A549 (cell line): ENCODE results near the gene ABI3BP.

Source experiments
- POLR2A ChIP-seq: IDR thresholded peaks from 2 replicates; pipeline ENCODE4 v1.6.1; 2012; ENCODE audit warnings: mild to moderate bottlenecking, low read length
- ZFP36 ChIP-seq: fragments of 450-650 bp; IDR thresholded peaks from 2 replicates; pipeline ENCODE4 v1.6.1; 2014; ENCODE audit warnings: borderline replicate concordance; ENCODE audit not compliant: partially characterized antibody
- TF ChIP-seq, protein P1 (sequence below): fragments of >200 bp; sonication (Bioruptor Twin); formaldehyde crosslinking; IDR thresholded peaks from 3 replicates; pipeline ENCODE4 v1.5.1; 2016

DNA sequence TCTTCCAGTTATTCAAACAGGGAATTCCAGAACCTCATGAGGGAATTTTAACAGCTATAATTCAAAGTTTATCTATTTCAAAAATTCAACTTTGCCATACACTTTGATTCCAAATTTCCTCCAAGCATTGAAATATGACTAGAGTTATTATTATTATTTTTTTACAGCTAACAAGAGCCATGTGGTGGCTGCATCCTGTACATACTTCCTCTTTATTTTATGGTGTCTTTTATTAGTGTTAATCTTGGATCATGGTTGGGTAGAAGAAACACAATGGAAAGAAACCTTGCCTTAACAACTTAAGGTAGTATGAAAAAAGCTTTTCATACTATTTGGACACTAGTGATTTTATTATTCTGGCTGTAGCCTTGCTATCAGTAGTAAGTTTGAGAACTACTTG lies 231.3 kb downstream of the ABI3BP start:
- no peak for TF ChIP-seq ZFP36
- no peak for TF ChIP-seq POLR2A
- TF ChIP-seq, protein P1, sequence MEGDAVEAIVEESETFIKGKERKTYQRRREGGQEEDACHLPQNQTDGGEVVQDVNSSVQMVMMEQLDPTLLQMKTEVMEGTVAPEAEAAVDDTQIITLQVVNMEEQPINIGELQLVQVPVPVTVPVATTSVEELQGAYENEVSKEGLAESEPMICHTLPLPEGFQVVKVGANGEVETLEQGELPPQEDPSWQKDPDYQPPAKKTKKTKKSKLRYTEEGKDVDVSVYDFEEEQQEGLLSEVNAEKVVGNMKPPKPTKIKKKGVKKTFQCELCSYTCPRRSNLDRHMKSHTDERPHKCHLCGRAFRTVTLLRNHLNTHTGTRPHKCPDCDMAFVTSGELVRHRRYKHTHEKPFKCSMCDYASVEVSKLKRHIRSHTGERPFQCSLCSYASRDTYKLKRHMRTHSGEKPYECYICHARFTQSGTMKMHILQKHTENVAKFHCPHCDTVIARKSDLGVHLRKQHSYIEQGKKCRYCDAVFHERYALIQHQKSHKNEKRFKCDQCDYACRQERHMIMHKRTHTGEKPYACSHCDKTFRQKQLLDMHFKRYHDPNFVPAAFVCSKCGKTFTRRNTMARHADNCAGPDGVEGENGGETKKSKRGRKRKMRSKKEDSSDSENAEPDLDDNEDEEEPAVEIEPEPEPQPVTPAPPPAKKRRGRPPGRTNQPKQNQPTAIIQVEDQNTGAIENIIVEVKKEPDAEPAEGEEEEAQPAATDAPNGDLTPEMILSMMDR: no peak
